Measurements from ENCODE around the gene TMEM129.

Gene TMEM129

DNA sequence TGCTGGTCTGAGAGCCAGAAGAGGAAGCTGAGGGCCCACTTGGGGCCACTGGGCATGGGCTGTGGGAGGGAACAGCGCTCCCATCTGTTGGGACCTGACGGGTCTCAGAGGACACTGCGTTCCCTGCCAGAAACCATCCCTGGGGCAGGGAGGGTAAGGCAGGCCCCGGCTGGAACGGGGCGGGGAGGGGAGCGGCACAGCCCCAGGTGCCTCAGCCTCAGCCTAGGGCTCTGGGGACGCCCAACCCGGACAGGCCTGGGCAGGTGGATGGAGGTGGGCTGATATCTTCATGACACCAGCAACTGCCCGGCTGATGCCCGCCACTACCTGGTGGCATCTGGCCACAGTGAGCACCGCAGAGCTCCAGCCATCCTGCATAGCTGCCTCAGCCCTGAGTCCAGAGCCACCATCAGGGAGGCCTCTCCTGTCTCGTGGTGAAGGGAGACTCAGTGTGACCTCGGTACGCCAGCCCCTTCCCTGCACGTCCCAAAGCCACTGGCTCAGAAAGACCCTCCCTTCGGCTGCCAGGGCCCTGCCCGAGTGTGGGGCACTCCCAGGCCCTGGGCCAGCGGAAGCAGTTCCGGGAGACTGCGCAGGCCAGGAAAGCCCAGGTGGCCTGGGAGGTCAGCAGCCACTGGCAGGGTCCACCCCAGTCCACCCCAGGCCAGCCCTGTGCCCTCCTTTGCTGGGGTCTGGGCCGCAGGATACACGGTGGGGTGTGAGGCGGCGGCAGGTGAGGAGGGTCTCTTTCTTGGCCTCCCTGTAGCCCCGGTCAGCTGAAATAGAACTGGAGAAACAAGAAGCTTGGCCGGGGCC, 37.4 kb upstream of the TMEM129 start:
- no peak for DNase-seq

DNA sequence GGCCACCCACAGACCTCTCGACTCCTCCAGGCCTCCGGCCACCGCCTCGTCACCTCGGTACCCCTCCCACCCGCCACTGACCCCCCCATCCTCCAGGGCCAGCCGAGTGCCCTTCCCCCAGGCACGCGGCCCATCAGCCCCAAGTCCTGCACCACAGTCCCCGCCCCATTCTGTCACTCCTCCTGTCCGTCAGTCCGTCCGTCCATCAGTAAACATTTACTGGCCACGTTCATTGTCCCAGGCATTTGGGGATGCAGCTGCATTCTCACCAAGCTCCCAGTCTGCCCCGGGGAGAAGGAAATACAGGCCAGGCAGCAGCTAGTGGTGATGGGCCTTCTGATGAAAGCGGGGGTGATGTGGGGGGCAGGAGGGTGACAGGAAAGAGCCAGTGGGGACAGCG, 36.7 kb upstream of the TMEM129 start:
- no peak for DNase-seq

DNA sequence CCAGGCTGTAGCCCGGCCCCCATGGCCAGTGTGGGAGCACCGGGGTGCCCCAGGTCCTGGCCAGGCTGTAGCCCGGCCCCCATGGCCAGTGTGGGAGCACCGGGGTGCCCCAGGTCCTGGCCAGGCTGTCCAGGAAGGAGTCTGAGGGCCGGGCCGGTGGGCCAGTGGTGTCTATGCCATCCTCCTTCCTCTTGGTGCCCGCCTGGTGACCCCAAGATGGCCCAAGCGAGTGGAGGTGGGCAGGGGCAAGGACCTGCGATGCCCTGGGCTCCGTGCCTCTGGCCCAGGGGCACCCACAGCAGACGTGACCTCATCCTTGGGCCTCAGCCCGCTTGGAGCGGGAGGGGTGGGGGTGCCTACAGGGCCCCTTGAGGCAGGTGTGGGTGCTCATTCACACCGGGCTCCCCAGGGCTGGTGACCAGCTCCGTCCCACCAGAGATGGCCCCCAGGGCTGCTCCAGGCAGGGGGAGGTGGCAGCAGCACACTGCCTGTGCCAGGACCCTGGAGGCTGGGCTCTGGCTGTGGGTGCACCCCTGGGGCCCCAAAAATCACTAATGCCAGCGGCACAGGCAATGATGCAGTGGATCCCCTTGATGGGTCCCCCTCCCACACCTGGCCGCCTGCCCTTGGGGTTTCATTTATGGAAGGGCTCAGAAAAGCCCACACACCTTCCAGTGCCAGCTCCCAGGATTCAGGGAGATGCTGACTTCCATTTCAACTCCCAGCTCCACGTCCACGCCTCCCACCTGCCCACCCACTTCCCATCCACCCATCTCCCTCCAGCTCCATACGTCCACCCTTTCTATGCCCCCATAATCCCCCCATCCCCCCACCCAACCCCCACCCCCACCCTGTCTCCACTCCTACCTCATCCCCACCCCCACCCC, 36.0 kb upstream of the TMEM129 start:
- no peak for DNase-seq

DNA sequence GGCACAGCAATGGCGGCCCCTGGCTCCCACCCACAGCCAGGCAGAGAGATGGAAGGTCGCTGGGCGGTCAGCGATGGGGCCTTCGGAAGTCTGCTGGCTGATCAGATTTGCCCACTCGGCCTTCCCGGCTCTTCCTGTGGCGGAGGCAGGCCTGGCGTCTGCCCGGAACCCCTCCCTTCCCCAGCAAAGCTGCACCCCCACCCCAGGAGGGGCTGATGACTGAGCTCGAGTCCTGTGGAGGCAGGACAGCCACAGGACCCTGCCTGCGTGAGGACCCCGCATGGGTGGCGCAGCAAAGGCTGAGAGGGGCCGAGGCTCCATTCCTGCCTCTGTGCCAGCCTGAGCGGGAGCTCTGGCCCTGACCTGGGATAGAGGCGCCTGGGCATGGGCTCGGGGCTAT, 35.0 kb upstream of the TMEM129 start:
- no peak for DNase-seq

DNA sequence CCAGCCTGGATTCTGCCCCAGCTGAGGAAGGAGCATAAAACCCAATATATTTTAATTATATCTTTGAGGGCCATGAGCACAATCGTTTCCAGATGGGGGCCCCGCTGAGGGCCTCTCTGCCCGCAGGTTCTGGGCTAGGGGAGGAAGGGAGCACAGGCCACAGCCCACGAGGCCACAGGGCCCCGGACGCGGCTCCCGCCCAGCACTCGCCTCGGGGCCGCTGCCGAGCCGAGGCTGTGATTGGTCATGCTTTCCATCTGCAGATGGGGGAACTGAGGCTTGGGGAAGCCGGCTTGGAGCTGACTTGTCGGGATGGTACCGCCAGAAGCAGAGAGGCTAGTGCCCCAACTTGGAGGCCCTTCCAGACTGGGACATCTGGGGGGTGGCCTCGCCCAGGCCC, 34.2 kb upstream of the TMEM129 start:
- no peak for DNase-seq

DNA sequence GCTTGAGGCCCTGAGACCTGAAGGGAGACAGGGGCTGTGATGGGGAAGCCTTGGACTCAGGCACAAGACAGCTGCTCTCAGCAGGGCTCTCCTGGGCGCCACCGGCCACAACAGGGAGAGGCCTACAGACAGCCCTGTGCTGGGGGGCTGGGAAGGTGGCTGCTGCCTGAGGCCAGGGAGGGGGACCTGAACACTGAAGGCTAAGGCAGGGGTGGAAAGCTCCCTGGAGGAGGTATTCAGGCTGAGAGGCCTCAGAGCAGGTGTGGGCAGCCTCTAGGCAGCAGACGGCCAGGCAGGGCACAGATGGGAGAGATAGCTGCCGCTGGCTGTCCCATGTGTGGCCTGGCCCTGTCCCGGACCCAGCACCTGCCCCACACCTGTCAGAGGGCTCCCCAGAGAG, 33.2 kb upstream of the TMEM129 start:
- no peak for DNase-seq

DNA sequence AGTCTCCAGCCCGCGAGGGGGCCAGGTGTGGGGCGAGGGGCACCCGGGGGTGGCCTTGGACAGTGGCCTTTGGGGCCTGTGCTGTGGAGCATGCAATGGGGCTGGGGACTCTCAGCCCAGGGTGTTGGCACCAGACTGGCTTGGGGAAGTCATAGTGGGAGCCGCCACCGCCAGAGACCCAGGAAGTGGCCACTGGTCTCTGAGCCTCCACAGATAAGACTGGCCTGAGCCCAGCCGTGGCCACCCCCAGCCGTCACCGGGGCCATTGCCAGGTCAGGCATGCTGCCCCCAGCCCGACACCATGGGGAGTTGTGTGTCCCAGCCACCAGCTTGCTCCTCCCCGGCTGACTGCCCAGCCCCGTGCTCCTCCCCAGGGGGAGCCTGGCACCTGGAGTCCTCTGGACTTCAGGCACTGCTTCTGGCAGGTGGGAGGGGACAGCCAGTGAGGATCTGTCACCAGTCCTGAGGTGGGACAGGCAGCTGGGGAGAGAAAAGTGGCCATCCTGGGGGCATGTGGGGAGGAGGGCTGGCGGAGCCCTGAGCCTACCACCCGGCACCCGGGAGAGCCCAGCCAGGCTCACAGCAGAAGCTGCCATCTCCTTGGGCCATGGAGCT, 32.7 kb upstream of the TMEM129 start:
- no peak for DNase-seq

DNA sequence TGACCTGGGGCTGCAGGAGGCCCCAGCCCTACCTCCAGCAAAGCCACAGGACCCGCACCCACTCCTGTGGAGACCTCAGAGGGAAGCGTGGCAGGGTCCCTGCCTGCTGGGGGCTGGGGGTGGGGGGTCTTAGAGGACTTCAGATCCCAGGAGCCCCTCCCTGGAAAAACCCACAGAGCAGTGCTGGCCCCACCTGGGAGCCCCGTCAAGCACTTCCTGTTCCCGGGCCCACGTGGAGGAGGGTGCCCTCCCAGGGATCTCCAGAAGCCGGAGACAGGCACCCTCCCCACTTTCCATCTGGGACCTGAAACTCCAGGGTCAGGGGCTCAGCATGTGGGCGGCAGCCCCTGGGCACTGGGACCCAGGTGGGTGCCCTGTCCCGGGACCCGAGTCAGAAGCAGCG, 32.2 kb upstream of the TMEM129 start:
- no peak for DNase-seq

DNA sequence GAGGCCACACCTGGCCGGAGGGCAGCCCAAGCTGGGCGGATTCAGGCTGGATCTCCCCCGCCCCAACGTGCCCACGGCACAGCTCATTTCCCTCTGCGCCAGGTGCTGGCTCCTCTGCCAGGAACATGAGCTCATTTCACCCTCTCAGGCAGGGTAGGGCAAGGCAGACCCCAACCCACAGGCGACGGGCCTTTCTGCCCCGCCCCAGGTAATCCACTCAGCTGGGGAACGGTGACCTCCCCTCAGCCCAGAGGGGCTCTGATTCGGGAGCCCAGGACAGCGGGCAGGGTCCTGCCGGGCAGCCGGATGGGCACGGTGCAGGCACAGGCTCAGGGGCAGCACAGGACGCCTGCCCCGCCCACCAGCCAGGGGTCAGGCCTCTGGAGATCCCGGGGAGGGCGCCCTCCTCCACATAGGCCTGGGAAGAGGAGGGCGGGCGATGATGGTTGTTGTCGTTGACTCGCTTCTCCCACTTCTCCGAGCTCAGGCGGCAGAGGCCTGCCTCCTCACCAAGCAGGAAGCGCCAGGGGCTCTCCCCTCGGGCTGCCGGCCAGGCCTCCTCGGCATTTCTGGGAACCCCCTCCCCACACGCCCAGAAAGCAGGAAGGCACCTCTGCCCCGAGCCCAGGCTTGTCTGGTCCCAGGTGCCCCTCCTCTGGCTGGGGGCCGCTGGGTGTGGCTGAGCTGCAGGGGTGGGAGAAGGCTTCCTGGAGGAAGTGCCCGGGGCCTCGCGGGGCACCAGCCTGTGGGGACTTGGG, 31.3 kb upstream of the TMEM129 start:
- DNase-seq: no peak

DNA sequence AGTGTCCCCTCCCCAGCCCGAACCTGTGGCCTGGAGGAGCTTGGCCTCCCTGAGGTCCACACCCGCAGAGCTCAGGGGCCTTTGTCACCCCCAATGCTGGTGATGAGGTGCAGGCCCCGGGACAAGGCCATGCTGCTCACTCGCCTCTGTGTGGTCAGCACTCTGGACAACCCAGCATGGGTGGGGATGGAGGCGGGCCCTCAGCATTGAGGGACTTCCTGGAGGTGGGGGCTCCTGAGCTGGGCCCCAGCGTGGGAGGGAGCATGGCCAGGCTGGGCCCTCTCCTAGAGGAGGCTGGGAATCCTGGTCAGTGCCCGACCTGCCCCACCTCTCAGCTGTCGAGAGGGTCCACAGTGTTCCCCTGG, 30.8 kb upstream of the TMEM129 start:
- no peak for DNase-seq

DNA sequence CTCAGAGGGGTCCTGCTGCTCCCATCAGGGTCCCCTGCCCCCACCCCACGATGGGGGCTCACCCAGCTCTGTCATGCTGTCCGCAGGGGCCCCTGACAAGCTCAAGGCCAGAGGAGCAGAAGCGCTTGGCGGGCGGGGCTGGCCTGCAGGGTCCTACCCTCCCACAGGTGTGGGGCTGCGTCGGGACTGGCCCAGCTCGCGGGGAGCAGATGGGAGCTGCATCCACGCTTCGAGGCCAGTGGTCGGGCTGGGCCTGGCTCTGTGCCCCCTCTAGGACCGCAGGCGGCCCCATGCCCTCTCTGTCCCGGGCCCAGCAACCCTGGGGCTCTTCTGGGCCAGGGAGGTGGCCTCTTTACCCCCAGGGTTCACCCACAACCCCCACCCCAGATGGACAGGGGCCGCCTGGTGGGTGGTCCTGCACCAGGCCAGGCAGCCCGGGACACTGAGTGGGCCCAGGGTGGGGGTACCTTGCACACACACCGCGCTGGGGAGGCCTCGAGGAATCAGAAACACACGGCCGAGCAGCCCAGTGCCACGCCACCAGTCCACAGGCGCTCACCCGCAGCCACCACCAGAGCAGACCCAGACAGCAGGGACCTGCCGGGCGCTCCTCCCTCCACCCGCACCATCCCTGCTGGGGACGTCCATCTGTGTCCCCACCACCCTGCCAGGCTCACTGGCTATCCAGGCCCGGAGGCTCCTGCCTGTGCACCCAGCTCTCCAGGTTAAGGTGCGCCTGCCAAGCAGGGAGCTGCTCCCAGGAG, 30.2 kb upstream of the TMEM129 start:
- no peak for DNase-seq

DNA sequence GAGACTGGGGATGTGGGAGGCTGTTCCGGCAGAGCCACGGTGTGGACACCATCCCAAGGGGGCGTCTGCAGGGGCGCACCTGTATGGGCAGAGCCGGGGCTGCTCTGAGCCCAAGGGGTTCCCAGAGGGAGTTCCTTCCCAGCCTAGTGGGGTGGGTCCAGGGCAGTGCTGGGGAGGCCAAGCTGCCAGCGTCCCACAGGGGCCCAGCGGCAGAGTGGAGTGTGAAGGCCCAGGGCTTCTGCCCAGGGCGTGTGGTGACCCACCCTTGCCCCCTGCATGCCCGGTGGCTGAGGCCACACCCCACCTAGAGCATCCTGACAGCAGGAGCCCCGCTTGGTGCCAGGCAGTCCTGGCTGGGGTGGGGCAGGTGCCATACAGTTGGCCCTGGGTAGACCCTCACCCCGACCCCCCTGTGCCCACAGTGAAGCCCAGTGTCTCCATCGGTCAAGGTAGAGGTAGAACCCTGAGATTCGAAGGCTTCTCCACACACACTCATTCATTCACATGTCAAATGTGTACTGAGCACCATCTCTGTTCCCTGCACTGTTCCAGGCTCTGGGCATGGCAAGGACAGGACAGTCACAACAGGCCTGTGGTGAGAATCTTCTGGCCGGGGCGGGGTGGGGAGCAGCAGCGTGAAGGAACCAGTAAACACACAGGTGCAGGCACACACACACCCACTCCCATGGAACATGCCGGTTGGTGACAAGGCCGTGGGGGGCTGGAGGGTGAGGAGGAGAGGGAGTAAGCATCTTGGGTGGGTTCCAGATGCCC, 29.4 kb upstream of the TMEM129 start:
- DNase-seq: no peak

DNA sequence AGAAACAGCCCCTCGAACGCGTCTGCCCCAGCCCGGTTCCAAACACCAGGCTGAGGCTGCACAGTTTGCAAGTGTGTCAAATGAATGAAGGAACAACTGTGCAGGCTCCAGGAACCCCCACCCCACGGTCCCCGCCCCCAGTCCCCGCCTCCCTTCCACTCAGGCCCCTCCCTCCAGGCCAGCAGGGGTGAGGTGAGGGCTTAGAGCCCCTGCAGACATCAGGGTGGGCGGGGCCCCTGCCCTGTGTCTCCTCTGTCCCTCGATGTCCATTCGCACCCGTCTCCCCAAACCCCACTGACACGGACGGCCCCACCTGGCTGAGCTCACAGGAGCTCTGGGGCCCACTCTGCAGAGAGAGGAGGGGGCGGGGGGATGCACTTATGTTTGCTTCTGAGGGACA, 28.7 kb upstream of the TMEM129 start:
- DNase-seq: no peak

DNA sequence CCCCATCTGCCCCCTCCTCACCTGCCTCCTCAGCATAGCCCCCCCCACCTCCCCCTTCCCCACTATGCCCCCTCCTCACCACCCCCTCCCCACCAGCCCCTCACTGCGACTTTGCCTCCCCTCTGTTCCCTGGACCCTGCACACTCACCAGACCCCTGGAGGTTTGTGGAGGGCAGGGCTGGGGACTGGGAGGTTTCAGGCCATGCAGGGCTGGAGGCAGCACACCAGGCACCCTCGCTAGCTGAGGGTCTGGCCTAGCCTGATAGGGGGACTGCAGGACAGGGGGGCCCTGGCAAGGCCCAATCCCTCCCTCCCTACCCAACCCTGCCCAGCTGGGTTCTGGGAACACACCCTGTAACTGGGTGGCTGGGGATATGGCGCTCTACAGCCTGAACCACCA, 28.2 kb upstream of the TMEM129 start:
- no peak for DNase-seq

DNA sequence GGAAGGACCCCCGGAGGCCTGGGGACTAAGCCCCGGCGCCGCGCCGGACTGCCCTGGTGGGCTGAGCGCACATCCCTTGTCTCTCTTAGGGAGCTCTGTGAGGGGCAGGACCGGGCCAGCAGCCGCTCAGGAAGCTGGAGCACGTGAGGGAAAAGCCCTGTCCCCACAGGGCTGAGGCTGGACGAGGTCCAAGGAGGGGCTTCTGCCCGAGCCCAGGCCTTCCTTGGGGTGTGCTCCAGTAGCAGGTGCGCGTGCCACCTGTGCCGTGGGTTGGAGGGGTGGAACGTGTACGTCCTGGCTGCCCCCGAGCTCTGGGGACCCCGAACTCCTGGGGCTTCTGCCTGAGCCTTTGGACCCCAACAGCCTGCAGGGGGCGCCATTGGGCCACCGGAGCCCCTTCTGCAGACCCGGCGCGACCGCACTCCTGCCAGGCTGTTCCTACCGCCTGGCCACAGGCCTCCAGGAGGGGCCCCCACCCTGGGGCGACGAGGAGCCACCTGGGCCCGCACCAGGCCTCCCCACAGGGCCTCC, 27.4 kb upstream of the TMEM129 start:
- DNase-seq: peak; percentile 56

DNA sequence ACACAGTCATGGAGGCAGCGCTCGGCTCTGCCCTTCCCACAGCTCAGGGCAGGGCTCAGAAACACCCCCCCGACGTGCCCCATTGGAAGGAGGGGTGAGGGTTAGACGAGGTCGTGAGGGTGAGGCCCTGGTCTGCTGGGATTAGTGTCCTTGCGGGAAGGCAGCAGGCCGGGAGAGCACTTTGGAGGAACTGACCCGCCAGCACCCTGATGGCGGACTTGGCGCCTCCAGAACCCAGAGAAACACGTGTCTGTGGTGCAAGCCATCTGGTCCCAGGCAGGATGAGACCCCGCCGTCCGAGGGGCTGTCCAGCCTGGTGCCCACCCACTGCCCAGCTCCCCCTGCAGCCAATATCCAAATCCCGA, 26.5 kb upstream of the TMEM129 start:
- DNase-seq: no peak

DNA sequence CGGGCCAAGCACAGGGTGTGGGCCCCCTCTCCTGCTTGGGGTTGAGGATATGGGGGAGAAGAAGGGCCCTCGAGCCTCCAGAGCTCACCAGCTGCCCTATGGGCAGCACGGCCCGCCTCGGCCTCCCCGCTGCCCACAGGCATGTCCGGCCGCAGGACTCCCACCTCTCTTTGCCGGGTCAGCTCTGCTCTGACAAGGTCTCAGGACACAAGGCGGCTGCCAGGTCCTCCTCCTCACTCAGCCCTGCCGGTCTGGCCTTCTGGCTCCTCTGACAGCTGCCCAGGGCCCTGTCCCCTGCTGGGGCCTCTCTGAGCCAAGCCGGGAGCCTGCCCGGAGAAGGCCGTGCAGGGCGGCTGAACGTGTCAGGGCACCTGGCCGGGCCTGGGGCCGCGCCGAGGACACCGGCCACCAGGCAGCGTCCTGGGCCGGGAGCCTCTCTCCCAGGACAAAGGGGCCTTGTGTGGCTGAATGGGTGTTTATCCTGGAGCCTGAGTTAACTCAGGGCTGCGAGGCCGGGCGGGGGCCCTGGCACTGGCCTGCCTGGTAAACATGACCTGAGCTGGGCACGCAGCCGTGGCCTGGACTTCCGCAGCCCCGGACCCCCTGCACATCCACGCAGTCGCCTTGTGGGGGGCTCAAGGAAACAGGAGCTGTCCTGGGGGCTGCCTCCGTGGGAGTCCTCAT, 25.9 kb upstream of the TMEM129 start:
- DNase-seq: no peak

DNA sequence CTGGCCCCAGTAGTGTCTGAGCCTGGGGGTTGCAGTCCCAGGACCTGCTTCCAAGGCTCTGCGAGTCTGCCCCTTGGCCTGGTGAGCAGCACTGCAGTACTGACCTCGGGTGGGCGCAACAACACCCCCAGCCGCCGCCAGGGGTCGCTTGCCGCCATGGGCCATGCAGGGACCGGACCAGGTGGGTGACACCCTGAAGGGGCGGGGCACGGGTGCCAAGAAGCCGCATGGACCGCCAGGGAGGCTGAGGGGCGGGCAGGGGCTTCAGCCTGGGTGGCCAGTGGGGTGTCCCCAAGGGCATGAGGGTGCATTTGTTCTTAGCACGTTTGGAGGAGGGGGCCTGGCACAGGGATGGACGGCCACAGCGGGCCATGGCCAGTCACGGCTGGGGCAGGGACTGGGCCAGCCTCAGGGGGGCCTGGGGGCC, 25.2 kb upstream of the TMEM129 start:
- peak; percentile 55 for DNase-seq

DNA sequence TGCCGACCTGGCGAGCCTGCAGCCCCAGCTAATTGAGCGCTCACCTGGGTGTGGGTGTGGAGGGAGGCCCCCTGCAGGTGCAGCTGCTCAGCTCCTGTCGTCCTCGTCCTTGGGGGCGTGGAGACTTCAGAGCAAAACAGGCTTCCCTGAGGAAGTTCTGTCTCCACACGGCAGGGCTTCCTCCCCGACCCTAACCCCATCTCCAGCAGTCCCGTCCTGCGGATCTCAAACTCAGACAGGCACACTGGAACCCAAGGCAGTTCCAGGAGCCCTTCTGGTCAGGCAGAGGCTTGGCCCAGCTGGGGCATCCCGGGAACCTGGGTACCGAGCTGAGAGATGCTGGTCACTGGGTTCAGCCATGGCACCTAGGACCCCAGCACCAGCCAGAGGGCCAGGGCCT, 24.6 kb upstream of the TMEM129 start:
- DNase-seq: no peak

DNA sequence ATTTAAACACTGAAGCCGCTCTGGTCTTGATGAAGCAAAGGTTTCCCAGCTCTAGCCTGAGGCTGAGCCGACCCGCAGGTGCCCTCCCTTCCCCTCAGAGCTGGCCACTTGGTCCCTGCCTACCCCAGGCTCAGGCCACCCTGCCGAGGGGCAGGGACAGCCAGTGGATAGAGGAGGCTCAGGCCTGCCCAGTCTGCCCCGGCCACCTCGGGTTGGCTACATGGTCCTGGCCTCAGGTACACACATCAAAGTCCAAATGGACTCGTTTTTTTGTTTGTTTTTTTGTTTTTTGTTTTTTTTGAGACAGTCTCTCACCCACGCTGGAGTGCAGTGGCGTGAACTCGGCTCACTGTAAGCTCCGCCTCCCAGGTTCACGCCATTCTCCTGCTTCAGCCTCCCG, 24.0 kb upstream of the TMEM129 start:
- no peak for DNase-seq

DNA sequence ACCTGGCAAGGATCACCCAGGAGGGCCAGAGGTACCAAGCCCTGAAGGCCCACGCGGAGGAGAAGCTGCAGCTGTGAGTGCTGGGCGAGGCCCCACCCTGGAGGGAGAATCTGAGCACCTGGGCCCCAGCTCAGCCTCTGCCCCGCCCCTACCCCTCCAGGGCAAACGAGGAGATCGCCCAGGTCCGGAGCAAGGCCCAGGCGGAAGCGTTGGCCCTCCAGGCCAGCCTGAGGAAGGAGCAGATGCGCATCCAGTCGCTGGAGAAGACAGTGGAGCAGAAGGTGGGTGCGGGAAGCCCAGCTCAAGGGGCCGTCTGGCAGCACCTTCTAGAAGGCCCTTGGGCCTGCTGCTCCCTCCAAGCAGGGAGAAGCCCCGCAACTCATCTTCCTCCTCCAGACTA, 23.4 kb upstream of the TMEM129 start:
- no peak for DNase-seq

Measured in fibroblast of upper back skin (primary cell).